Activated CD4-positive, alpha-beta memory T cell treated with anti-CD3 and anti-CD28 coated beads for 36 hours (primary cell): Measurements from ENCODE around the gene SAMM50. TPM values are rescaled to one million over a fixed set of nuclear protein-coding genes. Genes with fewer than 3 reads are reported as not detected.

ENCODE experiments used
- CTCF ChIA-PET: fragments of 350-600 bp; sonication (Branson Sonifier 250); formaldehyde crosslinking; loops from one replicate; lab custom pipeline; 2021; ENCODE audit warnings: antibody characterized with exemption, inconsistent platforms; lab: Charles Lee
- POLR2A ChIA-PET: fragments of 350-600 bp; sonication (Branson Sonifier 250); formaldehyde crosslinking; loops from one replicate; lab custom pipeline; 2021; ENCODE audit warnings: antibody characterized with exemption; lab: Charles Lee
- DNase-seq: peaks from one replicate; pipeline ENCODE4 v3.0.0-alpha.2; 2020
- H3K27ac Mint-ChIP-seq: one replicate; pipeline ENCODE4 v1.8.0; 2021; ENCODE audit warnings: mixed read lengths
- H3K27me3 Mint-ChIP-seq: one replicate; pipeline ENCODE4 v1.8.0; 2021; ENCODE audit warnings: mixed read lengths
- H3K36me3 Mint-ChIP-seq: one replicate; pipeline ENCODE4 v1.8.0; 2021; ENCODE audit warnings: mixed read lengths
- H3K4me1 Mint-ChIP-seq: one replicate; pipeline ENCODE4 v1.8.0; 2021; ENCODE audit warnings: low read depth, mixed read lengths
- H3K4me3 Mint-ChIP-seq: one replicate; pipeline ENCODE4 v1.8.0; 2021; ENCODE audit warnings: mild to moderate bottlenecking, mixed read lengths
- H3K9me3 Mint-ChIP-seq: one replicate; pipeline ENCODE4 v1.8.0; 2021; ENCODE audit warnings: mixed read lengths
- intact Hi-C: fragments of 100-400 bp; cut with micrococcal nuclease; formaldehyde crosslinking; loops from one replicate; pipeline ENCODE4 v1.15.1; 2023
- total RNA-seq, 2 experiments: library from RNA; stranded (reverse); gene quantifications; one replicate each; pipeline ENCODE4 v1.2.3, GENCODE V29; 2021

The SAMM50 gene
- total RNA-seq = 10 to 100 TPM; 41.9 to 42.9 TPM

DNA sequence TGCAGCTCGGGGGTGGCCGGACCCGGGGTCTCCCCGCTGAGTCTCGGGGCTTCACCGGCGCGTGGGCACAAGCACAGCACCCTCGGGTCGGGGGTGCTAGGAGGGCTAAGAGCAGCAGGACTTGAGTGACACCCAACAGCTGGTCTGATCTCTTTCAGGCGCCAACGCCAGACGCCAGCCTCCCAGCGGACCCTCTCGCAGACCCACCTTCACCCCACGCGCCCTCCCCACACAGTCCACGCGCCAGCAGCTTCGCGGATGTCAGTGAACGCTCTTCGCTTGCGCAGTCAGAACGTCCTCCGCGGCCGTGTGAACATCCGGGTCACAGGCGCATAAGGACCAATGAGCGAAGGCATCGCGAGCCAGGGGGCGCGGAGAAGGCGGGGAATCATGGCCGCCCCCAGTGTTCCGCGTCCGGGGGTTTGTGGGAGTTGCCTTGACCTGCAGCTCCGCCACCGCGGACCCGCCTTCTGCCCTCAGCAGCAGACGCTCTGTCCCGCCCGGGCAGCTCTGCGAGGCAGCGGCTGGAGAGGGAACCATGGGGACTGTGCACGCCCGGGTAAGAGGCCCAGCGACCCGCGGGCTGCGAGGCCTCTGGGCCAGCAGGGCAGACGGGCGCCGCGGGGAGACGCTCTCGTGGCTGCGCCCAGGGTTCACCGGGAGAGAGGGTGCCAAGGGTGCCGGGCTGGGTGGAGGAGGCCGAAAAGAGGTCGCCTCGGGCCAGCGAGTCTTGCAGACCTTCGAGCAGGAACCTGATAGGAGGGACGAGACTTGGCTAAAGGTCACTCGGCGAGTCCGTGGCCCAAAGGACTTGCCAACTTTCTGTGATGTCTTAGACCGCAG is at the start of gene SAMM50:
TSS of gene SAMM50 (plus strand) at position 403 of the 843 bp plus-strand sequence. CDS start at position 539, 136 bp downstream.
- POLR2A ChIA-PET = interaction anchor here (0.8 to 1.3 kb wide), 5 partner anchors 10 to 716 kb away, joined by 3 to 4 read pairs (median 3); partner anchors contain the start of gene EFCAB6
- Mint-ChIP-seq H3K36me3 (peaks cover 7% of the 10 kb centered on the region), H3K4me1 (peaks cover 30% of the 10 kb centered on the region), H3K27ac (peak within 1 kb of the TSS; percentile 82), H3K9me3 (no peaks in the 10 kb centered on the region), H3K27me3 (no peaks in the 10 kb centered on the region), H3K4me3 (peak within 1 kb of the TSS; percentile 96)
- intact Hi-C loops = loop anchor here (5.0 kb wide), 1 partner anchor 763 kb away; no protein-coding TSS in a partner anchor
- DNase-seq = peak; percentile 94
- CTCF ChIA-PET = interaction anchor here (0.7 to 2.0 kb wide), 7 partner anchors 9 to 126 kb away, joined by 3 to 31 read pairs (median 3); partner anchors contain the start of gene PARVB

DNA sequence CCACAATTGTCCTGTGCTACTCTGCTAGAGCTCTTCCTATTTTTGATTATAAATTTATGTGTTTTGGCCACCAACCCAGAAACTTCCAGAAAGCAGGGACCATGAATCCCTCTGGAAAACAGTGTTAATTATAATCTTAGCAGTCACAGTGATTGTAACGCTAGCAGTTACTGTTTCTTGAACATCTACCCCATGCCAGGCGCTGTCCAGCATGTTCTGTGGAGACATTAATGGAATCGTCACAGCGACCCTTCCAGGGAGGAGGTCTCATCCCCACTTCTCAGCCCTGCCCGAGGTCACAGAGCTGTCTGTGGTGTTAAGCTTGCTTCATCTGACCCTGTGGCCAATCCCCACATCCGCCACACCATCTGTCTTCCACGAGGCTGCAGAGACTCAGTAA is 49.6 kb upstream of the SAMM50 start:
- peaks cover 11% of the 10 kb centered on the region for H3K27me3 Mint-ChIP-seq
- POLR2A ChIA-PET = no interaction called here
- H3K9me3 Mint-ChIP-seq = no peaks in the 10 kb centered on the region
- H3K4me3 Mint-ChIP-seq = no peak overlapping the region
- intact Hi-C loops = no loop called here
- no peaks in the 10 kb centered on the region for H3K4me1 Mint-ChIP-seq
- CTCF ChIA-PET = interaction anchor here (1.8 kb wide), 1 partner anchor 23 kb away, joined by 4 read pairs; no protein-coding TSS in a partner anchor
- H3K36me3 Mint-ChIP-seq = no peaks in the 10 kb centered on the region
- DNase-seq = no peak
- no peak overlapping the region for H3K27ac Mint-ChIP-seq

GRCh38 chr22:43909708-43910107 is 45.5 kb upstream of the SAMM50 start:
- CTCF ChIA-PET = no interaction called here
- peaks cover 11% of the 10 kb centered on the region for H3K27me3 Mint-ChIP-seq
- no peaks in the 10 kb centered on the region for H3K4me1 Mint-ChIP-seq
- intact Hi-C loops = no loop called here
- POLR2A ChIA-PET = no interaction called here
- H3K36me3 Mint-ChIP-seq = no peaks in the 10 kb centered on the region
- no peak overlapping the region for H3K27ac Mint-ChIP-seq
- H3K4me3 Mint-ChIP-seq = no peak overlapping the region
- no peaks in the 10 kb centered on the region for H3K9me3 Mint-ChIP-seq
- no peak for DNase-seq

DNA sequence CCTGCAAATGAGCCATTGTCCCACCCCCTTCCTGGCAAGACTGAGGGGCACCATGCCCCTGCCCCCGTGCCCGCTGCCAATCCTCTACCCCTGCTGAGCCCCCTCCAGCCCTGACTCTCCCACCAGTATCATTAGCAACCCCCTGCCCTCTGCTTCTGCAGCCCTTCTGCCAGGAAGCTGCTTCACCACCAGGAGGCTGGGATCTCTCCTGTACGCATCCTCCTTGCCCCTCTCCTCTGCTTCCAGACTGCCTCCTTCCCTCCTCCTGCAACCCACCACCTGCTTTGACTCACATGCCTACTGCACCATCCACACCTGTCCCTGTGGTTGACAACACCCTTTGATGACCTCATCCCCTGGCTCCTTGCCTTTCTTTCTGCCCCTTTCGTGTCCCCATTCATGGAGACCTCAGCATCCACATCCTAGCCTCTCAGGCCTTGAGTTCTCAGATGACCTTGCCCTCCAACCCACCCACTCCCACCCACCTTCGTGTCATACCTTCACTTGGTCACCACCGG is 45.0 kb upstream of the SAMM50 start:
- peaks cover 10% of the 10 kb centered on the region for H3K27me3 Mint-ChIP-seq
- H3K4me1 Mint-ChIP-seq = no peaks in the 10 kb centered on the region
- DNase-seq = no peak
- ChIA-PET CTCF (interaction anchor here (1.0 kb wide), 1 partner anchor 26 kb away, joined by 4 read pairs; no protein-coding TSS in a partner anchor), POLR2A (no interaction called here)
- no peaks in the 10 kb centered on the region for H3K9me3 Mint-ChIP-seq
- intact Hi-C loops = no loop called here
- H3K4me3 Mint-ChIP-seq = no peak overlapping the region
- H3K36me3 Mint-ChIP-seq = no peaks in the 10 kb centered on the region
- H3K27ac Mint-ChIP-seq = no peak overlapping the region

- no peak for DNase-seq
- no peak overlapping the region for H3K4me3 Mint-ChIP-seq
- no peak overlapping the region for H3K27ac Mint-ChIP-seq
- no peaks in the 10 kb centered on the region for H3K9me3 Mint-ChIP-seq
- H3K4me1 Mint-ChIP-seq = no peaks in the 10 kb centered on the region
- intact Hi-C loops = no loop called here
- POLR2A ChIA-PET = no interaction called here
- H3K36me3 Mint-ChIP-seq = no peaks in the 10 kb centered on the region
- CTCF ChIA-PET = no interaction called here
- H3K27me3 Mint-ChIP-seq = peaks cover 5% of the 10 kb centered on the region
These were observed 43.9 kb upstream of the SAMM50 start for GRCh38 chr22:43911351-43911750.

- intact Hi-C loops = no loop called here
- H3K4me3 Mint-ChIP-seq = no peak overlapping the region
- CTCF ChIA-PET = interaction anchor here (1.4 kb wide), 1 partner anchor 34 kb away, joined by 3 read pairs; no protein-coding TSS in a partner anchor
- POLR2A ChIA-PET = no interaction called here
- no peak overlapping the region for H3K27ac Mint-ChIP-seq
- H3K36me3 Mint-ChIP-seq = no peaks in the 10 kb centered on the region
- peaks cover 23% of the 10 kb centered on the region for H3K27me3 Mint-ChIP-seq
- DNase-seq = no peak
- no peaks in the 10 kb centered on the region for H3K9me3 Mint-ChIP-seq
- H3K4me1 Mint-ChIP-seq = no peaks in the 10 kb centered on the region
These were observed 37.7 kb upstream of the SAMM50 start for GRCh38 chr22:43917521-43917920.

- H3K4me3 Mint-ChIP-seq = no peak overlapping the region
- peaks cover 4% of the 10 kb centered on the region for H3K4me1 Mint-ChIP-seq
- H3K27ac Mint-ChIP-seq = no peak overlapping the region
- no peaks in the 10 kb centered on the region for H3K36me3 Mint-ChIP-seq
- intact Hi-C loops = no loop called here
- DNase-seq = no peak
- H3K9me3 Mint-ChIP-seq = no peaks in the 10 kb centered on the region
- H3K27me3 Mint-ChIP-seq = peaks cover 21% of the 10 kb centered on the region
- ChIA-PET CTCF (no interaction called here), POLR2A (no interaction called here)
These were observed 35.9 kb upstream of the SAMM50 start for GRCh38 chr22:43919106-43919973.

GRCh38 chr22:43921370-43921769 is 33.9 kb upstream of the SAMM50 start:
- H3K27me3 Mint-ChIP-seq = peaks cover 32% of the 10 kb centered on the region
- no peak overlapping the region for H3K4me3 Mint-ChIP-seq
- H3K9me3 Mint-ChIP-seq = no peaks in the 10 kb centered on the region
- ChIA-PET CTCF (interaction anchor here (1.2 kb wide), 1 partner anchor 25 kb away, joined by 3 read pairs; no protein-coding TSS in a partner anchor), POLR2A (no interaction called here)
- intact Hi-C loops = no loop called here
- DNase-seq = no peak
- H3K36me3 Mint-ChIP-seq = no peaks in the 10 kb centered on the region
- H3K27ac Mint-ChIP-seq = no peak overlapping the region
- H3K4me1 Mint-ChIP-seq = peaks cover 4% of the 10 kb centered on the region

DNA sequence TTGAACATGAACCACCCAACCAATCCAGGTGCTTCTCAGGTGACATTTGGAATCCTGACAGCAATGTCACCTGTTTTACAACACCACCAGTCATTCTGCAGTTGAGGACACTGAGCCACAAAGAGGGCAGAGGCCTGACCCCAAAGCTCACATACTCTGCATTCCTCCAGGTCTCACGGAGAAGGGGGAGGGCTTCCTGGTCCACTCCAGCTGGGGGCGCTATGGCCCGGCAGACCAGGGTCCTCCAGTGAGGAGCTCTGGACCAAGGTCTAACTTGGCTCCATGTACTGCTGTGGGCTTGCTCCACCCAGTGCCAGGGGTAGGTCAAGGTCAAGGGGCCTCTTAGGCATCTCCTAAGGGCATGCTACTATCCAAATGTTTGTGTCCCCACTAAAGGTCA is 33.1 kb upstream of the SAMM50 start:
- ChIA-PET POLR2A (no interaction called here), CTCF (no interaction called here)
- Mint-ChIP-seq H3K27ac (no peak overlapping the region), H3K9me3 (no peaks in the 10 kb centered on the region), H3K4me3 (no peak overlapping the region), H3K36me3 (no peaks in the 10 kb centered on the region), H3K27me3 (peaks cover 28% of the 10 kb centered on the region), H3K4me1 (peaks cover 4% of the 10 kb centered on the region)
- no peak for DNase-seq
- intact Hi-C loops = no loop called here

- CTCF ChIA-PET = interaction anchor here (1.8 kb wide), 1 partner anchor 23 kb away, joined by 7 read pairs; no protein-coding TSS in a partner anchor
These were observed 32.1 kb upstream of the SAMM50 start for GRCh38 chr22:43923191-43923590.

DNA sequence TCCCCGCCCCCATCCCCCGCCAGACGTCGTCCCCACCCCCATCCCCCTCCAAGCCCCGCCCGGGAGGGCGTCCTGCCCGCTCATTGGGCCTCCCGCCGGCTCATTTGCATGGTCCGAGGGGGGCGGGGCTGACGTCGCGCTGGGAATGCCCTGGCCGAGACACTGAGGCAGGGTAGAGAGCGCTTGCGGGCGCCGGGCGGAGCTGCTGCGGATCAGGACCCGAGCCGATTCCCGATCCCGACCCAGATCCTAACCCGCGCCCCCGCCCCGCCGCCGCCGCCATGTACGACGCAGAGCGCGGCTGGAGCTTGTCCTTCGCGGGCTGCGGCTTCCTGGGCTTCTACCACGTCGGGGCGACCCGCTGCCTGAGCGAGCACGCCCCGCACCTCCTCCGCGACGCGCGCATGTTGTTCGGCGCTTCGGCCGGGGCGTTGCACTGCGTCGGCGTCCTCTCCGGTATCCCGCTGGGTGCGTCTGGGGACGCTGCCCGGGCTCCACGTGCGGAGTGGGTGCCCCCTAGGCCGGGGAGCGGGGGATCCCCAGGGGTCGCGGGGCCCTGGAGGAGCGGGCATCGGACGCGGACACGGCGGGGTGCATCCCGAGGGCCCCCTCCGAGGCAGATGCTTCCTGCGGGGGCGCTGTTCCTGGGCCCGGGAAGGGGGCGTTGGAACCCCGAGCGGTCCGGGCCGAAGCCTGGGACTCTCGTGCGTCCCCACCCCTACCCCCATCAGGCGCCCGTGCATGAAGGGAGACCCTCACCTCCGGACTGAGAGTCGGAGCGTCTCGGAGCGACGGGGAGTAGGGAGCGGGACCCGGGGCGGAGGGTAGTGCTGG is 31.4 kb upstream of the SAMM50 start, which contains the start of gene PNPLA3:
TSS of gene PNPLA3 (plus strand) at position 175 of the 834 bp plus-strand sequence. CDS start at position 282, 107 bp downstream.
- DNase-seq = peak; percentile 87
- no peaks in the 10 kb centered on the region for H3K9me3 Mint-ChIP-seq
- CTCF ChIA-PET = interaction anchor here (1.8 kb wide), 1 partner anchor 22 kb away, joined by 7 read pairs; no protein-coding TSS in a partner anchor
- H3K4me1 Mint-ChIP-seq = peaks cover 4% of the 10 kb centered on the region
- H3K27ac Mint-ChIP-seq = no peak within 1 kb of the TSS
- intact Hi-C loops = no loop called here
- H3K4me3 Mint-ChIP-seq = peak within 1 kb of the TSS; percentile 63
- H3K36me3 Mint-ChIP-seq = no peaks in the 10 kb centered on the region
- peaks cover 18% of the 10 kb centered on the region for H3K27me3 Mint-ChIP-seq
- POLR2A ChIA-PET = no interaction called here

More at GRCh38 chr22:43923191-43923590, 32.1 kb upstream of the SAMM50 start:
- POLR2A ChIA-PET = no interaction called here
- H3K27me3 Mint-ChIP-seq = peaks cover 23% of the 10 kb centered on the region
- no peak overlapping the region for H3K27ac Mint-ChIP-seq
- no peaks in the 10 kb centered on the region for H3K9me3 Mint-ChIP-seq
- peaks cover 4% of the 10 kb centered on the region for H3K4me1 Mint-ChIP-seq
- intact Hi-C loops = no loop called here
- peak overlapping the region; percentile 63 for H3K4me3 Mint-ChIP-seq
- peak; percentile 16 for DNase-seq
- H3K36me3 Mint-ChIP-seq = no peaks in the 10 kb centered on the region
